Measurements from ENCODE around the gene FAIM2. TPM values are rescaled to one million over a fixed set of nuclear protein-coding genes. Genes with fewer than 3 reads are reported as not detected.

Gene FAIM2
- total RNA-seq, 2 experiments from 2014 or later, result not detected

DNA sequence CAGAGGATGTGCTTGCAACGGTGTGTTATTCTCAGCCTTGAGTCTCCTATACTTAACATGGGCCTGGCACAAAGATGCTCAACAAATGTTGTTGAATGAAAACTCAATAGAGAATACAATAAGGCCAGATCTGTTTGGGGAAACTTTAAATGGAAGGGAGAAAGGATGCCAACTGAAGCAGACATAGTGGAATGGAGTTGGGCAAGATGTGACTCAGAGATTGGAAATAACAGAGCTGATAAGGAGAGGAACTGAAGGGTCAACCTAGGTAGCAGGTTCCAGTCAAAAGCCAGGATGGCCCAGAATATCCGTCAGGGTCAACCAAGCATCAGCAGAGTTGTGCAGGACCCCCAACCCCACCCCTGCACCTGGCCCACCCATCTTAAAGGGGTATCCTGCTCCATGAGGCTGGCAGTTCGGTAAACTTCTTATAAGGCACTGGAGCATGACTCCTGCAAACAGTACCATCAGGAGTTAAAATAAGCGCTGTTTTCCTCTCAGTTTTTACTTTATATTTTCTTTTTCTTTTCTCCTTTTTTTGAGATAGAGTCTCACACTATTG is 59.7 kb downstream of the FAIM2 start:
- intact Hi-C loops (cut with DNase I, micrococcal nuclease), result loop anchor here (1.0 to 10.0 kb wide), 4 partner anchors 16 to 217 kb away; partner anchors contain the start of genes NCKAP5L (in 1 of the 2), RACGAP1 (in 1 of the 2) and TMBIM6 (in 1 of the 2)

DNA sequence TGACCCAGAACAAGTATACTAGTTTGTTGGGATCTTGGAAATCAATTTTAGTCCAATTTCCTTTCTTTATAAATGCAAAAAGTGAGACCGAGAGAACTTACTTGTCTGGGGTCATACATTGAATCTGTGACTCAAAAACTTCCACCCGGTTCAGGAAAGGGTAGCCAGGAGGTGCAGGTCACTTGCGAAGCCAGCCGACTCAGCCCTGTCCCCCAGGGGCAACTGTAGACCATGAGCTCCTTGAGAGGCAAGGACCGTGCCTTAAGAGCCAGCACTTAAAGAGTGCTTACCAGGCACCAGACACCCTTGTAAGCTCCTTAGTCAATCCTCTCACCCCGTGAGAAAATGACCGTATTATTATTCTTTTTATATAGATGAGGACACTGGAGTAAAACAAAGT is 60.3 kb downstream of the FAIM2 start:
- intact Hi-C loops (cut with DNase I, micrococcal nuclease), result loop anchor here (1.0 to 10.0 kb wide), 4 partner anchors 15 to 216 kb away; partner anchors contain the start of genes NCKAP5L (in 1 of the 2), RACGAP1 (in 1 of the 2) and TMBIM6 (in 1 of the 2)
- Histone ChIP-seq H3K4me3 (ENCODE audit: low read length) (peak overlapping the region; percentile 83), H3K36me3 (ENCODE audit: insufficient read depth, low read length) (peaks cover 2% of the 10 kb centered on the region), H3K4me1 (ENCODE audit: insufficient read depth, low read length) (peaks cover 34% of the 10 kb centered on the region), H3K9me3 (ENCODE audit: control insufficient read depth in 1 of 2, insufficient read depth in 1 of 2, low read length in 2 of 2) (no peaks in the 10 kb centered on the region), H3K27me3 (ENCODE audit: control insufficient read depth in 1 of 2, insufficient read depth in 2 of 2, low read length in 2 of 2) (no peaks in the 10 kb centered on the region), H3K27ac (ENCODE audit: low read depth in 1 of 2, low read length in 2 of 2) (peak overlapping the region; percentile 80 to 85)
- no peaks in the 10 kb centered on the region for H3K27me3 Mint-ChIP-seq
- POLR2A ChIA-PET, result interaction anchor here (0.6 to 3.2 kb wide), 16 partner anchors 8 to 477 kb away, joined by 4 to 33 read pairs (median 7); partner anchors contain the start of genes COX14, NCKAP5L, PRPF40B and SPATS2
- peak overlapping the region; percentile 88 for H3K27ac Mint-ChIP-seq
- H3K4me1 Mint-ChIP-seq (ENCODE audit: low read depth), result peaks cover 43% of the 10 kb centered on the region
- peaks cover 8% of the 10 kb centered on the region for H3K36me3 Mint-ChIP-seq (ENCODE audit: low read depth)
- H3K9me3 Mint-ChIP-seq, result no peaks in the 10 kb centered on the region
- ATAC-seq (ENCODE audit: poor library complexity) (no peak), DNase-seq (peak in 1 of 14 experiments; percentile 36)
- CTCF ChIA-PET, result interaction anchor here (0.9 to 1.5 kb wide), 3 partner anchors 16 to 102 kb away, joined by 4 read pairs; partner anchors contain the start of genes NCKAP5L and TMBIM6
- TF ChIP-seq, protein P1, sequence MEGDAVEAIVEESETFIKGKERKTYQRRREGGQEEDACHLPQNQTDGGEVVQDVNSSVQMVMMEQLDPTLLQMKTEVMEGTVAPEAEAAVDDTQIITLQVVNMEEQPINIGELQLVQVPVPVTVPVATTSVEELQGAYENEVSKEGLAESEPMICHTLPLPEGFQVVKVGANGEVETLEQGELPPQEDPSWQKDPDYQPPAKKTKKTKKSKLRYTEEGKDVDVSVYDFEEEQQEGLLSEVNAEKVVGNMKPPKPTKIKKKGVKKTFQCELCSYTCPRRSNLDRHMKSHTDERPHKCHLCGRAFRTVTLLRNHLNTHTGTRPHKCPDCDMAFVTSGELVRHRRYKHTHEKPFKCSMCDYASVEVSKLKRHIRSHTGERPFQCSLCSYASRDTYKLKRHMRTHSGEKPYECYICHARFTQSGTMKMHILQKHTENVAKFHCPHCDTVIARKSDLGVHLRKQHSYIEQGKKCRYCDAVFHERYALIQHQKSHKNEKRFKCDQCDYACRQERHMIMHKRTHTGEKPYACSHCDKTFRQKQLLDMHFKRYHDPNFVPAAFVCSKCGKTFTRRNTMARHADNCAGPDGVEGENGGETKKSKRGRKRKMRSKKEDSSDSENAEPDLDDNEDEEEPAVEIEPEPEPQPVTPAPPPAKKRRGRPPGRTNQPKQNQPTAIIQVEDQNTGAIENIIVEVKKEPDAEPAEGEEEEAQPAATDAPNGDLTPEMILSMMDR (IDR thresholded peaks at IDR 0.05), result no peak
- H3K4me3 Mint-ChIP-seq, result peak overlapping the region; percentile 90

More for the DNA sequence above, 59.7 kb downstream of the FAIM2 start:
- H3K36me3 Mint-ChIP-seq (ENCODE audit: low read depth), result peaks cover 8% of the 10 kb centered on the region
- POLR2A ChIA-PET, result interaction anchor here (0.7 to 3.2 kb wide), 8 partner anchors 8 to 268 kb away, joined by 4 to 33 read pairs (median 10); partner anchors contain the start of genes COX14, NCKAP5L and TMBIM6
- Histone ChIP-seq H3K9me3 (ENCODE audit: control insufficient read depth in 1 of 2, insufficient read depth in 1 of 2, low read length in 2 of 2) (no peaks in the 10 kb centered on the region), H3K27ac (ENCODE audit: low read depth in 1 of 2, low read length in 2 of 2) (no peak overlapping the region), H3K27me3 (ENCODE audit: control insufficient read depth in 1 of 2, insufficient read depth in 2 of 2, low read length in 2 of 2) (no peaks in the 10 kb centered on the region), H3K4me1 (ENCODE audit: insufficient read depth, low read length) (peaks cover 34% of the 10 kb centered on the region), H3K4me3 (ENCODE audit: low read length) (no peak overlapping the region), H3K36me3 (ENCODE audit: insufficient read depth, low read length) (no peaks in the 10 kb centered on the region)
- DNase-seq (no peak), ATAC-seq (ENCODE audit: poor library complexity) (no peak)
- peaks cover 4% of the 10 kb centered on the region for H3K27me3 Mint-ChIP-seq
- CTCF ChIA-PET, result interaction anchor here (0.9 to 1.5 kb wide), 2 partner anchors 66 to 103 kb away, joined by 4 read pairs; partner anchors contain the start of gene TMBIM6
- H3K4me3 Mint-ChIP-seq, result peak overlapping the region; percentile 90
- H3K27ac Mint-ChIP-seq, result peak overlapping the region; percentile 88
- peaks cover 41% of the 10 kb centered on the region for H3K4me1 Mint-ChIP-seq (ENCODE audit: low read depth)
- TF ChIP-seq, protein P1 (IDR thresholded peaks at IDR 0.05), result no peak
- H3K9me3 Mint-ChIP-seq, result no peaks in the 10 kb centered on the region

- no peaks in the 10 kb centered on the region for H3K9me3 ChIP-seq (ENCODE audit: control insufficient read depth in 1 of 2, insufficient read depth in 1 of 2, low read length in 2 of 2)
- POLR2A ChIA-PET, result interaction anchor here (0.6 to 3.2 kb wide), 16 partner anchors 9 to 476 kb away, joined by 4 to 33 read pairs (median 7); partner anchors contain the start of genes COX14, NCKAP5L, PRPF40B and SPATS2
- ATAC-seq (ENCODE audit: poor library complexity) (peak; percentile 90), DNase-seq (peak; percentile 86 to 97 (median 90))
- H3K4me3 ChIP-seq (ENCODE audit: low read length), result peak within 1 kb of the TSS; percentile 83
- Mint-ChIP-seq H3K36me3 (ENCODE audit: low read depth) (peaks cover 8% of the 10 kb centered on the region), H3K27me3 (no peaks in the 10 kb centered on the region), H3K9me3 (no peaks in the 10 kb centered on the region), H3K27ac (peak within 1 kb of the TSS; percentile 88), H3K4me1 (ENCODE audit: low read depth) (peaks cover 43% of the 10 kb centered on the region), H3K4me3 (peak within 1 kb of the TSS; percentile 90)
- peaks cover 6% of the 10 kb centered on the region for H3K36me3 ChIP-seq (ENCODE audit: insufficient read depth, low read length)
- peak within 1 kb of the TSS; percentile 80 to 85 for H3K27ac ChIP-seq (ENCODE audit: low read depth in 1 of 2, low read length in 2 of 2)
- H3K4me1 ChIP-seq (ENCODE audit: insufficient read depth, low read length), result peaks cover 34% of the 10 kb centered on the region
- CTCF ChIA-PET, result interaction anchor here (0.9 to 1.9 kb wide), 4 partner anchors 15 to 220 kb away, joined by 4 read pairs; partner anchors contain the start of genes NCKAP5L, PRPF40B and TMBIM6
- intact Hi-C loops (cut with DNase I, micrococcal nuclease), result loop anchor here (1.0 to 10.0 kb wide), 5 partner anchors 14 to 215 kb away; partner anchors contain the start of genes NCKAP5L (in 1 of the 2), RACGAP1 (in 1 of the 2) and TMBIM6 (in 1 of the 2)
- TF ChIP-seq, protein P1 (IDR thresholded peaks at IDR 0.05), result no peak
- no peaks in the 10 kb centered on the region for H3K27me3 ChIP-seq (ENCODE audit: control insufficient read depth in 1 of 2, insufficient read depth in 2 of 2, low read length in 2 of 2)
Observed at GRCh38 chr12:49842519-49843352, 61.0 kb downstream of the FAIM2 start, which contains the start of gene BCDIN3D. Gene BCDIN3D, minus strand, starts transcription at chr12:49843106. Its CDS starts 19 bp downstream, at chr12:49843087.
